GM19025 (cell line): ENCODE measurements around the gene PLCB4.

ENCODE experiments used
- ATAC-seq: cut with Tn5 transposase; IDR thresholded peaks from one replicate; pipeline ENCODE4 v1.9.1; 2021; ENCODE audit warnings: mild to moderate bottlenecking, low read depth, moderate library complexity; ENCODE audit not compliant: unreplicated experiment

The PLCB4 gene

GRCh38 chr20:9300080-9300479, 231.2 kb downstream of the PLCB4 start:
- no peak for ATAC-seq

- ATAC-seq = no peak
Measured at GRCh38 chr20:9300534-9300933, 231.6 kb downstream of the PLCB4 start.

GRCh38 chr20:9301129-9302090, 232.5 kb downstream of the PLCB4 start:
- ATAC-seq = no peak

- ATAC-seq = no peak
Measured at GRCh38 chr20:9302091-9302462, 233.2 kb downstream of the PLCB4 start.

GRCh38 chr20:9306521-9306920, 237.6 kb downstream of the PLCB4 start:
- no peak for ATAC-seq

GRCh38 chr20:9308056-9308455, 239.2 kb downstream of the PLCB4 start:
- no peak for ATAC-seq

- ATAC-seq = no peak
Measured at GRCh38 chr20:9311132-9311531, 242.2 kb downstream of the PLCB4 start.

- ATAC-seq = no peak
Measured at GRCh38 chr20:9319687-9320384, 250.9 kb downstream of the PLCB4 start.

GRCh38 chr20:9321007-9321406, 252.1 kb downstream of the PLCB4 start:
- no peak for ATAC-seq

- ATAC-seq = no peak
Measured at GRCh38 chr20:9322661-9323060, 253.8 kb downstream of the PLCB4 start.

GRCh38 chr20:9323622-9324021, 254.7 kb downstream of the PLCB4 start:
- ATAC-seq = no peak

GRCh38 chr20:9329355-9330101, 260.6 kb downstream of the PLCB4 start:
- no peak for ATAC-seq

GRCh38 chr20:9330151-9330550, 261.3 kb downstream of the PLCB4 start:
- no peak for ATAC-seq

- ATAC-seq = no peak
Measured at GRCh38 chr20:9331707-9332435, 263.0 kb downstream of the PLCB4 start.

GRCh38 chr20:9332791-9333479, 264.0 kb downstream of the PLCB4 start:
- no peak for ATAC-seq

GRCh38 chr20:9334866-9335265, 266.0 kb downstream of the PLCB4 start:
- ATAC-seq = no peak

GRCh38 chr20:9338101-9338500, 269.2 kb downstream of the PLCB4 start:
- ATAC-seq = no peak

GRCh38 chr20:9339708-9340107, 270.8 kb downstream of the PLCB4 start:
- no peak for ATAC-seq

GRCh38 chr20:9342651-9343050, 273.8 kb downstream of the PLCB4 start:
- no peak for ATAC-seq
